ENCODE data around the gene CTCF. TPM values are rescaled to one million over a fixed set of nuclear protein-coding genes. Genes with fewer than 3 reads are reported as not detected.

Gene CTCF
- total RNA-seq, 1 donor from 2014 or later, result 25.9 TPM

GRCh38 chr16:67660564-67661028, 98.3 kb downstream of the CTCF start, which contains the start of gene PARD6A:
Gene PARD6A (plus strand): TSS chr16:67660960. CDS start chr16:67661039, 79 bp downstream.
- peak; percentile 40 for DNase-seq (ENCODE audit: low read depth)
- H3K4me3 ChIP-seq (ENCODE audit: low read depth, low read length), result peak within 1 kb of the TSS; percentile 98
- TF ChIP-seq CTCF (conservative IDR thresholded peaks at IDR 0.05; ENCODE audit: low read depth, low read length), result no peak

GRCh38 chr16:67661101-67661761, 98.9 kb downstream of the CTCF start:
- DNase-seq (ENCODE audit: low read depth), result peak; percentile 30
- no peak for TF ChIP-seq CTCF (conservative IDR thresholded peaks at IDR 0.05; ENCODE audit: low read depth, low read length)
- H3K4me3 ChIP-seq (ENCODE audit: low read depth, low read length), result peak overlapping the region; percentile 98

GRCh38 chr16:67661886-67662652, 99.7 kb downstream of the CTCF start:
- DNase-seq (ENCODE audit: low read depth), result no peak
- H3K4me3 ChIP-seq (ENCODE audit: low read depth, low read length), result peak overlapping the region; percentile 98
- TF ChIP-seq CTCF (conservative IDR thresholded peaks at IDR 0.05; ENCODE audit: low read depth, low read length), result no peak

- no peak for TF ChIP-seq CTCF (conservative IDR thresholded peaks at IDR 0.05; ENCODE audit: low read depth, low read length)
- H3K4me3 ChIP-seq (ENCODE audit: low read depth, low read length), result no peak overlapping the region
- DNase-seq (ENCODE audit: low read depth), result no peak
Measured at GRCh38 chr16:67662653-67663010, 100.3 kb downstream of the CTCF start.

GRCh38 chr16:67663151-67663876, 101.0 kb downstream of the CTCF start:
- peak; percentile 26 for TF ChIP-seq CTCF (conservative IDR thresholded peaks at IDR 0.05; ENCODE audit: low read depth, low read length)
- H3K4me3 ChIP-seq (ENCODE audit: low read depth, low read length), result no peak overlapping the region
- no peak for DNase-seq (ENCODE audit: low read depth)

- H3K4me3 ChIP-seq (ENCODE audit: low read depth, low read length), result no peak overlapping the region
- no peak for TF ChIP-seq CTCF (conservative IDR thresholded peaks at IDR 0.05; ENCODE audit: low read depth, low read length)
- no peak for DNase-seq (ENCODE audit: low read depth)
Measured at GRCh38 chr16:67663877-67664222, 101.5 kb downstream of the CTCF start.

All from epithelial cell of proximal tubule (primary cell).